IPS-20b (cell line): ENCODE data around the gene ITPR2.

Source experiments
- H3K27ac ChIP-seq: one replicate; pipeline ENCODE4 v1.5.1; 2013; ENCODE audit warnings: low read length
- H3K27me3 ChIP-seq: 2 replicates; pipeline ENCODE4 v1.6.1; 2013; ENCODE audit warnings: mild to moderate bottlenecking, low read length, inconsistent platforms; ENCODE audit not compliant: insufficient read depth
- H3K36me3 ChIP-seq: 2 replicates; pipeline ENCODE4 v1.6.1; 2013; ENCODE audit warnings: low read depth, mild to moderate bottlenecking, inconsistent platforms, low read length, moderate library complexity; ENCODE audit not compliant: insufficient read depth
- H3K4me1 ChIP-seq: 2 replicates; pipeline ENCODE4 v1.6.1; 2013; ENCODE audit warnings: mild to moderate bottlenecking, control low read depth, inconsistent platforms, low read length, moderate library complexity; ENCODE audit not compliant: insufficient read depth
- H3K4me3 ChIP-seq: 2 replicates; pipeline ENCODE4 v1.5.1; 2013; ENCODE audit warnings: mild to moderate bottlenecking, low read length, inconsistent platforms
- H3K9ac ChIP-seq: 2 replicates; pipeline ENCODE4 v1.6.1; 2013; ENCODE audit warnings: low read depth, mild to moderate bottlenecking, inconsistent platforms, low read length, moderate library complexity
- H3K9me3 ChIP-seq: 2 replicates; pipeline ENCODE4 v1.6.1; 2013; ENCODE audit warnings: mild to moderate bottlenecking, low read depth, low read length, inconsistent platforms; ENCODE audit not compliant: insufficient read depth

ITPR2 gene

GRCh38 chr12:26643532-26644315, 189.3 kb downstream of the ITPR2 start:
- peak overlapping the region; percentile 26 for H3K27ac ChIP-seq
- no peaks in the 10 kb centered on the region for H3K9me3 ChIP-seq
- H3K4me3 ChIP-seq, result peak overlapping the region; percentile 29; the same call in 1 of the 2 replicates
- H3K27me3 ChIP-seq, result no peaks in the 10 kb centered on the region
- H3K4me1 ChIP-seq, result peaks cover 6% of the 10 kb centered on the region; the same call in 1 of the 2 replicates
- H3K9ac ChIP-seq, result no peak overlapping the region
- peaks cover 4% of the 10 kb centered on the region; the same call in 1 of the 2 replicates for H3K36me3 ChIP-seq

DNA sequence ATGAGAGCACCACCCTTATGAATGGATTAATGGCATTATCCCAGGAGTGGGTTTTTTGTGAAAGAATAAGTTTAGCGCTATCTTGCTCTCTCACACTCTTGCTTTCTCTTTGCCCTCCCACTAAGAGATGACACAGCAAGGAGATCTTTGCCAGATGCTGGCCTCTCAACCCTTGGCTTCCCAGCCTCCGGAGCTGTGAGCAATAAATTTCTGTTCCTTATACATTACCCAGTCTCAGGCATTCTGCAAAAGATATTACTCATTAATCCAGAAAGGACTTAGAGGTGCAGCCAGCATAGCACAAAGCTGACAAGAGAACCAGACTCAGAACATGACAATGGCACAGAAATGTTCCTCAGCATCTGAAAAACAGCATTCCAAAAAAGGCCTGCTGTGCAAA, 190.6 kb downstream of the ITPR2 start:
- no peaks in the 10 kb centered on the region for H3K9me3 ChIP-seq
- H3K9ac ChIP-seq, result no peak overlapping the region
- H3K4me3 ChIP-seq, result no peak overlapping the region
- H3K4me1 ChIP-seq, result peaks cover 6% of the 10 kb centered on the region; the same call in 1 of the 2 replicates
- no peaks in the 10 kb centered on the region for H3K27me3 ChIP-seq
- H3K27ac ChIP-seq, result no peak overlapping the region
- peaks cover 4% of the 10 kb centered on the region; the same call in 1 of the 2 replicates for H3K36me3 ChIP-seq

DNA sequence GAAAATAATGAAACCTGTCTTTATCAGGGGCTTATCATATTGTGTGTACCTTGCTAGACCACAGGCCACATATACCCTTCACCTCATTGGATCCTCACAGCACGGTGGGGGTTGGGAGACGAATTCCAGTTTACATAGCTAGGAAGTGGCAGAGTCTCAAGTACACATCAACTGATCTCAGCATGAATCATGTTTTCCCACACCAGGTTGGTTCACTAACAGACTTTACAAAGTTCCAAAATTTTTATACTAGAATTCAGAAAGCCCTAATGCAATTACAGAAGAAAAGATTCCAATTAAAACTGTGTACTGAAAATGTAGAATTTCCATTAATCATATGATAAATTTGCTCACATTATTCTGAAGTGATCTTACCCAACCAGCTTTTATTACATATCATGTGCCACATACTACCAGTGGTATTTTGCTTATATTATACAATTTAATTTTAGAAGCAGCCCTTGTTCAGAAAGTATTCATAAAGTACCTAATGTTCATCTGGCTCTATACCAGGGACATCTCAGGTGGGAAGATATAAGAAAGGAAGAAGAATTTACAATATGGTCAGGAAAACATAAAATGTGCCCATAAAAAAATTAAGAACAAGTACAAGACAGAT, 196.2 kb downstream of the ITPR2 start:
- Histone ChIP-seq H3K27me3 (no peaks in the 10 kb centered on the region), H3K36me3 (no peaks in the 10 kb centered on the region), H3K4me3 (no peak overlapping the region), H3K9me3 (no peaks in the 10 kb centered on the region), H3K27ac (no peak overlapping the region), H3K9ac (no peak overlapping the region), H3K4me1 (peaks cover 28% of the 10 kb centered on the region)

GRCh38 chr12:26633591-26634210, 199.3 kb downstream of the ITPR2 start:
- no peak overlapping the region for H3K4me3 ChIP-seq
- peaks cover 28% of the 10 kb centered on the region for H3K4me1 ChIP-seq
- no peaks in the 10 kb centered on the region for H3K27me3 ChIP-seq
- H3K9me3 ChIP-seq, result no peaks in the 10 kb centered on the region
- H3K27ac ChIP-seq, result no peak overlapping the region
- H3K9ac ChIP-seq, result no peak overlapping the region
- H3K36me3 ChIP-seq, result no peaks in the 10 kb centered on the region

DNA sequence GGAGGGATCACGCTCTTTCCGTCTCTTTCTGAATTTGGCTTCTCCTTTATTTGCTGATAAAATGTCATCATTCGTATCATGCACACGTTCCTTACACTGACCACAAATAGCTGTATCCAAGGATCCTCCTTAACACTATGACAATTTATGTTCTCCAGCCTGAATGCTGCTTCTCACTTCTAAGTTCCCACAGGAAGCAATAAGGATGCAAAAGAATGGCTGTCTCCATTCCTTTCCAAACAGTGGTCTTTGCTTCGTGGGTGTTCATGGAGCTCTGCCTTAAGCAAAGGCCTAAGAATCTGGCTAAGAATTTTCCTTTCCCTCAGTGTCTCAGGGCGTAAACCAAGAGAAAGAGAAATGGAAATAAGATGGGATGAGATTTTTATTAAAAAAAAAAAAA, 200.2 kb downstream of the ITPR2 start:
- H3K9me3 ChIP-seq, result no peaks in the 10 kb centered on the region
- H3K4me1 ChIP-seq, result peaks cover 28% of the 10 kb centered on the region
- H3K27ac ChIP-seq, result no peak overlapping the region

DNA sequence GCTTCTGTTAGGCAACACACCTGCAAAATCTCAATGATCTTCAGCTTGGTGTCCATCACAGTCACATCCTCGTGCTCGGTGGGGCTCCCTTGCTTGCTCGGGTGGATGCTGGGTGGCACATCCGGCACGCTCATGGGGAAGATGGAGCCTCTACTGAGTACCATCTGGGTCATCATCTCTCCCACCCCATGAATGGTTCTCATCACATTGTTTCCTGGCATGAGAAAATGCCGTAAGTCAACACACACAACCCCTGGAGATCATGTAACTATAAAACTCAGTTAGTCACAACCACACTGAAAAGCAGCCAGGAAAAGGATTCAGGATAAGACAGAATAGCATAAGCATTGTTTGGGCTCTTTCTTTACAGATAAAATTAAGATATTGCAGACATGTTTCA, 201.1 kb downstream of the ITPR2 start:
- H3K4me1 ChIP-seq, result peaks cover 25% of the 10 kb centered on the region
- H3K9me3 ChIP-seq, result no peaks in the 10 kb centered on the region
- H3K27me3 ChIP-seq, result no peaks in the 10 kb centered on the region
- H3K9ac ChIP-seq, result no peak overlapping the region
- H3K4me3 ChIP-seq, result no peak overlapping the region
- peaks cover 5% of the 10 kb centered on the region; the same call in 1 of the 2 replicates for H3K36me3 ChIP-seq
- H3K27ac ChIP-seq, result no peak overlapping the region

More for the DNA sequence above, 200.2 kb downstream of the ITPR2 start:
- no peak overlapping the region for H3K9ac ChIP-seq
- no peaks in the 10 kb centered on the region for H3K27me3 ChIP-seq
- H3K4me3 ChIP-seq, result no peak overlapping the region
- H3K36me3 ChIP-seq, result peaks cover 5% of the 10 kb centered on the region; the same call in 1 of the 2 replicates

- no peak overlapping the region for H3K9ac ChIP-seq
- no peak overlapping the region for H3K4me3 ChIP-seq
- peaks cover 15% of the 10 kb centered on the region; the same call in 1 of the 2 replicates for H3K4me1 ChIP-seq
- H3K27ac ChIP-seq, result no peak overlapping the region
- H3K9me3 ChIP-seq, result no peaks in the 10 kb centered on the region
- H3K27me3 ChIP-seq, result no peaks in the 10 kb centered on the region
- H3K36me3 ChIP-seq, result peaks cover 5% of the 10 kb centered on the region; the same call in 1 of the 2 replicates
These were observed 202.4 kb downstream of the ITPR2 start for GRCh38 chr12:26630546-26631027.

DNA sequence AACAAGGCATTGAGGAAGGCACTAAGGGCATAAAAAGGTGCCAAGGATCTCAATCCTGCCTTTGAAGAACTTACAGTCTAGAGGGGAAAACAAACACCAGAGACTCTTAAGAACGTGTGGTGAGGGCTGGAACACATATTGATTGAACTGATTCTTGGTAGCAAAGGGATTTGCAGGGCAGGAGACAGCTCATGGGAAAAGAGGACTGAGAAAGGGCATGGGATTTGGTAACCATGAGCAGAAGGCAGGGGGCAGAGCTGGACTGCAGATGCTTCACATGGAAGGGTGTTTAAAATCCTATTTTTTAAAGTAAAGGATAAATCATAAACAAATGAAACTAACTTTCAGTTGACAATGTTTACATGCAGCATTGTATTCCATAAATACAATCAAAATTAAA, 203.1 kb downstream of the ITPR2 start:
- H3K9ac ChIP-seq, result no peak overlapping the region
- no peaks in the 10 kb centered on the region for H3K9me3 ChIP-seq
- H3K4me1 ChIP-seq, result peaks cover 13% of the 10 kb centered on the region; the same call in 1 of the 2 replicates
- peaks cover 5% of the 10 kb centered on the region; the same call in 1 of the 2 replicates for H3K36me3 ChIP-seq
- no peak overlapping the region for H3K27ac ChIP-seq
- H3K4me3 ChIP-seq, result no peak overlapping the region
- no peaks in the 10 kb centered on the region for H3K27me3 ChIP-seq

GRCh38 chr12:26628234-26628633, 204.8 kb downstream of the ITPR2 start:
- Histone ChIP-seq H3K4me1 (peaks cover under 1% of the 10 kb centered on the region; the same call in 1 of the 2 replicates), H3K9ac (no peak overlapping the region), H3K9me3 (no peaks in the 10 kb centered on the region), H3K27me3 (no peaks in the 10 kb centered on the region), H3K27ac (no peak overlapping the region), H3K36me3 (peaks cover 5% of the 10 kb centered on the region; the same call in 1 of the 2 replicates), H3K4me3 (no peak overlapping the region)

- no peaks in the 10 kb centered on the region for H3K27me3 ChIP-seq
- no peak overlapping the region for H3K9ac ChIP-seq
- no peak overlapping the region for H3K27ac ChIP-seq
- H3K4me3 ChIP-seq, result no peak overlapping the region
- no peaks in the 10 kb centered on the region for H3K9me3 ChIP-seq
- H3K4me1 ChIP-seq, result no peaks in the 10 kb centered on the region
- H3K36me3 ChIP-seq, result peaks cover 5% of the 10 kb centered on the region; the same call in 1 of the 2 replicates
These were observed 205.7 kb downstream of the ITPR2 start for GRCh38 chr12:26627335-26627734.

GRCh38 chr12:26623136-26623535, 209.9 kb downstream of the ITPR2 start:
- Histone ChIP-seq H3K9me3 (no peaks in the 10 kb centered on the region), H3K36me3 (peaks cover 30% of the 10 kb centered on the region; the same call in 1 of the 2 replicates), H3K9ac (no peak overlapping the region), H3K4me3 (no peak overlapping the region), H3K27ac (no peak overlapping the region), H3K4me1 (no peaks in the 10 kb centered on the region), H3K27me3 (no peaks in the 10 kb centered on the region)
